WTC11 (cell line): ENCODE results near the gene NFATC3. TPM values are rescaled to one million over a fixed set of nuclear protein-coding genes. Genes with fewer than 3 reads are reported as not detected.

ENCODE experiments used
- ATAC-seq: fragments of 200-7000 bp; cut with Tn5 transposase; 2 replicates; pipeline ENCODE4 v1.10.0; 2021; ENCODE audit warnings: mild to moderate bottlenecking, moderate library complexity
- CTCF ChIA-PET: fragments of 300-600 bp; sonication (Branson Sonifier 250); formaldehyde crosslinking; loops from one replicate; lab custom pipeline; 2021; ENCODE audit warnings: antibody characterized with exemption; lab: Charles Lee
- POLR2A ChIA-PET: fragments of 350-600 bp; sonication (Branson Sonifier 250); formaldehyde crosslinking; loops from one replicate; lab custom pipeline; 2021; ENCODE audit warnings: antibody characterized with exemption; lab: Charles Lee
- DNase-seq: peaks from one replicate; pipeline ENCODE4 v3.0.0; 2021; ENCODE audit warnings: low spot score
- H3K27ac Mint-ChIP-seq: 2 replicates; pipeline ENCODE4 v1.8.0; 2021; ENCODE audit warnings: mixed read lengths
- H3K27me3 Mint-ChIP-seq: 2 replicates; pipeline ENCODE4 v1.8.0; 2021; ENCODE audit warnings: low read depth, mild to moderate bottlenecking, moderate library complexity, mixed read lengths
- H3K36me3 Mint-ChIP-seq: 2 replicates; pipeline ENCODE4 v1.8.0; 2021; ENCODE audit warnings: mixed read lengths
- H3K4me1 Mint-ChIP-seq: 2 replicates; pipeline ENCODE4 v1.8.0; 2022; ENCODE audit warnings: mixed read lengths
- H3K4me3 Mint-ChIP-seq: 2 replicates; pipeline ENCODE4 v1.8.0; 2021; ENCODE audit warnings: mild to moderate bottlenecking, moderate library complexity, mixed read lengths
- H3K9me3 Mint-ChIP-seq: 2 replicates; pipeline ENCODE4 v1.8.0; 2021; ENCODE audit warnings: mixed read lengths
- AFF4 ChIP-seq: sonication (generic); formaldehyde crosslinking; IDR thresholded peaks from 2 replicates; pipeline ENCODE4 v1.8.1; 2023; ENCODE audit warnings: mild to moderate bottlenecking, missing genetic modification reagents, borderline replicate concordance
- ATF1 ChIP-seq: sonication (generic); formaldehyde crosslinking; IDR thresholded peaks from 2 replicates; pipeline ENCODE4 v1.8.1; 2023; ENCODE audit warnings: mild to moderate bottlenecking, moderate library complexity, missing genetic modification reagents
- CTCF ChIP-seq: fragments of 200-600 bp; IDR thresholded peaks from 2 replicates; pipeline ENCODE4 v1.8.0; 2022; ENCODE audit warnings: antibody characterized with exemption
- E2F4 ChIP-seq: sonication (generic); formaldehyde crosslinking; IDR thresholded peaks from 2 replicates; pipeline ENCODE4 v1.8.1; 2022; ENCODE audit warnings: low read depth, mild to moderate bottlenecking, moderate library complexity, missing genetic modification reagents, borderline replicate concordance
- ESRRA ChIP-seq: sonication (generic); formaldehyde crosslinking; IDR thresholded peaks from 2 replicates; pipeline ENCODE4 v1.8.1; 2022; ENCODE audit warnings: mild to moderate bottlenecking, missing genetic modification reagents, borderline replicate concordance
- GRHL2 ChIP-seq: fragments of 250-450 bp; sonication (Bioruptor Pico); IDR thresholded peaks from 2 replicates; pipeline ENCODE4 v1.8.0; 2022; ENCODE audit warnings: mild to moderate bottlenecking, moderate library complexity; ENCODE audit not compliant: insufficient replicate concordance, severe bottlenecking
- KAT7 ChIP-seq: sonication (generic); formaldehyde crosslinking; IDR thresholded peaks from 2 replicates; pipeline ENCODE4 v1.8.1; 2023; ENCODE audit warnings: missing genetic modification reagents, mild to moderate bottlenecking, borderline replicate concordance
- MYBL2 ChIP-seq: sonication (generic); formaldehyde crosslinking; IDR thresholded peaks from 2 replicates; pipeline ENCODE4 v1.8.1; 2023; ENCODE audit warnings: mild to moderate bottlenecking, moderate library complexity, missing genetic modification reagents
- PRRX2 ChIP-seq: fragments of 250-450 bp; sonication (Bioruptor Pico); IDR thresholded peaks from 2 replicates; pipeline ENCODE4 v1.8.0; 2021; ENCODE audit warnings: mild to moderate bottlenecking
- SOX15 ChIP-seq: fragments of 250-450 bp; sonication (Bioruptor Pico); IDR thresholded peaks from 2 replicates; pipeline ENCODE4 v1.9.0; 2021; ENCODE audit warnings: mild to moderate bottlenecking
- SP1 ChIP-seq: sonication (generic); formaldehyde crosslinking; conservative IDR thresholded peaks from 2 replicates; pipeline ENCODE4 v1.8.1; 2022; ENCODE audit warnings: missing genetic modification reagents
- STAT6 ChIP-seq: sonication (generic); formaldehyde crosslinking; conservative IDR thresholded peaks from 2 replicates; pipeline ENCODE4 v1.8.1; 2023; ENCODE audit warnings: mild to moderate bottlenecking, low read depth, missing genetic modification reagents, moderate library complexity
- TCF7 ChIP-seq: sonication (generic); formaldehyde crosslinking; IDR thresholded peaks from 2 replicates; pipeline ENCODE4 v1.8.0; 2022; ENCODE audit warnings: mild to moderate bottlenecking, low read depth, missing genetic modification reagents, moderate library complexity
- ZBTB43 ChIP-seq: sonication (generic); formaldehyde crosslinking; IDR thresholded peaks from 2 replicates; pipeline ENCODE4 v1.8.1; 2023; ENCODE audit warnings: mild to moderate bottlenecking, missing genetic modification reagents
- ZMAT4 ChIP-seq: fragments of 250-450 bp; sonication (Bioruptor Pico); IDR thresholded peaks from 2 replicates; pipeline ENCODE4 v1.9.0; 2021; ENCODE audit warnings: mild to moderate bottlenecking
- ZNF416 ChIP-seq: fragments of 250-450 bp; sonication (Bioruptor Pico); IDR thresholded peaks from 2 replicates; pipeline ENCODE4 v1.9.0; 2021; ENCODE audit warnings: mild to moderate bottlenecking, inconsistent platforms
- ZNF423 ChIP-seq: fragments of 250-450 bp; sonication (Bioruptor Pico); IDR thresholded peaks from 2 replicates; pipeline ENCODE4 v2.1.2; 2022; ENCODE audit warnings: mild to moderate bottlenecking, moderate library complexity
- ZNF512 ChIP-seq: sonication (generic); formaldehyde crosslinking; IDR thresholded peaks from 2 replicates; pipeline ENCODE4 v1.8.1; 2022; ENCODE audit warnings: missing genetic modification reagents, borderline replicate concordance
- total RNA-seq: library from RNA; stranded (reverse); gene quantifications from 3 replicates; pipeline ENCODE4 v1.2.3, GENCODE V29; 2021

The NFATC3 gene
- total RNA-seq, 1 experiment from 2014 or later = 34.6 TPM

- CTCF ChIA-PET = no interaction called here
- H3K27me3 Mint-ChIP-seq = no peaks in the 10 kb centered on the region
- TF ChIP-seq MYBL2 (CRISPR knock-in tag) = no peak
- no peak for TF ChIP-seq ESRRA (CRISPR knock-in tag)
- TF ChIP-seq CTCF = no peak
- TF ChIP-seq SOX15 (CRISPR knock-in tag) = no peak
- no peak for TF ChIP-seq KAT7 (CRISPR knock-in tag)
- no peak for TF ChIP-seq ZMAT4 (CRISPR knock-in tag)
- no peak for TF ChIP-seq ZNF423 (CRISPR knock-in tag)
- TF ChIP-seq AFF4 (CRISPR knock-in tag) = no peak
- no peak for TF ChIP-seq E2F4 (CRISPR knock-in tag)
- TF ChIP-seq ZBTB43 (CRISPR knock-in tag) = no peak
- no peak for TF ChIP-seq ATF1 (CRISPR knock-in tag)
- TF ChIP-seq SP1 (CRISPR knock-in tag) = no peak
- no peak for TF ChIP-seq GRHL2
- no peak for TF ChIP-seq PRRX2 (CRISPR knock-in tag)
- no peak for TF ChIP-seq ZNF512
- TF ChIP-seq STAT6 (CRISPR knock-in tag) = no peak
- no peak for TF ChIP-seq TCF7 (CRISPR knock-in tag)
- TF ChIP-seq ZNF416 (CRISPR knock-in tag) = no peak
- TF ChIP-seq, all 79 proteins: peak for 0
- Mint-ChIP-seq H3K4me1 (no peaks in the 10 kb centered on the region), H3K27ac (no peak overlapping the region), H3K4me3 (no peak overlapping the region), H3K36me3 (peaks cover 36% of the 10 kb centered on the region), H3K9me3 (no peaks in the 10 kb centered on the region)
- no peak for ATAC-seq
- no peak for DNase-seq
- POLR2A ChIA-PET = no interaction called here
Observed at GRCh38 chr16:68179855-68180254, 94.7 kb downstream of the NFATC3 start.
